AG04450 (cell line): ENCODE results near the gene SLC22A5. TPM values are rescaled to one million over a fixed set of nuclear protein-coding genes. Genes with fewer than 3 reads are reported as not detected.

Experiments used
- CTCF ChIA-PET: fragments of 300-600, 350-600 bp; formaldehyde crosslinking; extraction: SDS; loops from one replicate; lab custom pipeline; 2022; ENCODE audit warnings: antibody characterized with exemption, inconsistent platforms; lab: Charles Lee
- POLR2A ChIA-PET: fragments of 350-600 bp; formaldehyde crosslinking; extraction: SDS; loops from one replicate; lab custom pipeline; 2021; ENCODE audit warnings: antibody characterized with exemption, inconsistent platforms; lab: Yijun Ruan, JAX
- DNase-seq: peaks from one replicate; pipeline ENCODE4 v3.0.0-alpha.2; 2011; ENCODE audit warnings: low read depth, low spot score
- H3K27ac ChIP-seq: one replicate; pipeline ENCODE4 v1.5.1; 2012; ENCODE audit warnings: low read depth, low read length, control low read depth
- H3K27me3 ChIP-seq: one replicate; pipeline ENCODE4 v1.6.0; 2012; ENCODE audit warnings: low read length; ENCODE audit not compliant: control insufficient read depth, insufficient read depth
- H3K4me3 ChIP-seq: 2 replicates; pipeline ENCODE4 v1.5.1; 2011; ENCODE audit warnings: mild to moderate bottlenecking, low read depth, low read length, control low read depth
- H3K9me3 ChIP-seq: 2 replicates; pipeline ENCODE4 v1.5.1; 2012; ENCODE audit warnings: low read length; ENCODE audit not compliant: control insufficient read depth, insufficient read depth
- polyA plus RNA-seq: library from polyadenylated mRNA; depleted of rRNA; stranded (reverse); fragments of >200 nt; gene quantifications from 2 replicates; pipeline ENCODE4 v1.2.3, GENCODE V29; 2011
- TF ChIP-seq, protein P1 (sequence below): IDR thresholded peaks from 2 replicates; pipeline ENCODE4 v1.5.1; 2011; ENCODE audit warnings: low read depth, low read length, control low read depth, inconsistent platforms

Gene SLC22A5
- polyA plus RNA-seq, 1 experiment, result 6.9 TPM

GRCh38 chr5:132405646-132406045 lies 36.1 kb downstream of the SLC22A5 start:
- no peak for DNase-seq
- H3K27me3 ChIP-seq, result peaks cover 2% of the 10 kb centered on the region
- no peak overlapping the region for H3K27ac ChIP-seq
- H3K9me3 ChIP-seq, result no peaks in the 10 kb centered on the region
- ChIA-PET CTCF (interaction anchor here (1.2 kb wide), 1 partner anchor 18 kb away, joined by 3 read pairs; no protein-coding TSS in a partner anchor), POLR2A (no interaction called here)
- H3K4me3 ChIP-seq, result no peak overlapping the region
- TF ChIP-seq, protein P1, sequence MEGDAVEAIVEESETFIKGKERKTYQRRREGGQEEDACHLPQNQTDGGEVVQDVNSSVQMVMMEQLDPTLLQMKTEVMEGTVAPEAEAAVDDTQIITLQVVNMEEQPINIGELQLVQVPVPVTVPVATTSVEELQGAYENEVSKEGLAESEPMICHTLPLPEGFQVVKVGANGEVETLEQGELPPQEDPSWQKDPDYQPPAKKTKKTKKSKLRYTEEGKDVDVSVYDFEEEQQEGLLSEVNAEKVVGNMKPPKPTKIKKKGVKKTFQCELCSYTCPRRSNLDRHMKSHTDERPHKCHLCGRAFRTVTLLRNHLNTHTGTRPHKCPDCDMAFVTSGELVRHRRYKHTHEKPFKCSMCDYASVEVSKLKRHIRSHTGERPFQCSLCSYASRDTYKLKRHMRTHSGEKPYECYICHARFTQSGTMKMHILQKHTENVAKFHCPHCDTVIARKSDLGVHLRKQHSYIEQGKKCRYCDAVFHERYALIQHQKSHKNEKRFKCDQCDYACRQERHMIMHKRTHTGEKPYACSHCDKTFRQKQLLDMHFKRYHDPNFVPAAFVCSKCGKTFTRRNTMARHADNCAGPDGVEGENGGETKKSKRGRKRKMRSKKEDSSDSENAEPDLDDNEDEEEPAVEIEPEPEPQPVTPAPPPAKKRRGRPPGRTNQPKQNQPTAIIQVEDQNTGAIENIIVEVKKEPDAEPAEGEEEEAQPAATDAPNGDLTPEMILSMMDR, result no peak

DNA sequence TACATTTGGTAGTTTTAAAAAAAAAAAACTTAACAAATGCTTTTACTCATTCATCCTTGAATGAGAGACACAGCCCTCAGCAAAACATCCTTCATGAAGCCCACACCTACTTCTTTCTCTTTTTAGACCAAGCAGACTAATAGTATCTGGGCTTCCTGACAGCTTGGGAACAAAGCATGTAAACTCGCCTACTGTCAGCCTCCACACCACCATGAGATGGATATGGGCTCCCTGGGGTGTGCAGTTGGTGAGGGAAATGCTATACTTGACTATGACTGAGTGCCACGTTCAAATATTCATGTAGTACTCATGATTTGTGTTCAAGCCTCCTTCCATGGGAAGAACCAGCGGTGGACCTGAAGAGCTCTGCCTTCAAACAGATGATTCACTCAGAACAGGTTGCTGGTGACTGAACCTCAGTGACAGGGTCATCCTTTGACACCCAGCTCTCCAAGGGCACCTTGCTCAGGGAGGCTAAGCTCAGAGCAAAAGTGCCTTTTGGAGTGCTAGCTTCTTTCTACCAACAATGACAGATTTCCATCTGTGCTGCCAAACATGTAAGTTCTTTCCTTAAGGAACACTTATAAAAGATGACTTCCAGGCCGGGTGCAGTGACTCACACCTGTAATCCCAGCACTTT lies 36.8 kb downstream of the SLC22A5 start:
- TF ChIP-seq, protein P1, result no peak
- Histone ChIP-seq H3K4me3 (no peak overlapping the region), H3K9me3 (no peaks in the 10 kb centered on the region), H3K27ac (no peak overlapping the region), H3K27me3 (peaks cover 2% of the 10 kb centered on the region)
- no peak for DNase-seq
- ChIA-PET CTCF (no interaction called here), POLR2A (no interaction called here)

DNA sequence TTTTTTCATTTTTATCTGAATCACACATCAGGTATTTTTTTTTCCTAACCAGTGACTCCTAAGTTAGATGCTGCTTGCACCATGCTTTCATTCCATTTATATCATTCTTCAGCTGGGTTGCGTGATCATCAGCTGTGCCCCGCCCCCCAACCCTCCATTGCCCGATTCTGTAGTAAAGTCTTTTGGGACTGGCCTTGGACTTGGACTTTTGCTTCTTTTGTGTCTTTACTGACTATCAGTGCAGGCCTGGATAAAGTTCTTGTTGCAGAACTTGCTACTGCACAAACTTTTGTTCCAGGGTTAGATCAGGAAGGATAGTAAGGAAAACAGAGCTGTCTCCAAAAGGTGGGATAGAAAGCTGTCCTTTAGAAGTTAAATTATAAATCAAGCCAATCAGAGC lies 38.5 kb downstream of the SLC22A5 start:
- Histone ChIP-seq H3K27me3 (peaks cover 2% of the 10 kb centered on the region), H3K4me3 (no peak overlapping the region), H3K27ac (no peak overlapping the region), H3K9me3 (no peaks in the 10 kb centered on the region; the same call in 1 of the 2 replicates)
- ChIA-PET CTCF (no interaction called here), POLR2A (interaction anchor here (0.7 kb wide), 1 partner anchor 18 kb away, joined by 4 read pairs; no protein-coding TSS in a partner anchor)
- no peak for DNase-seq
- TF ChIP-seq, protein P1, result no peak

GRCh38 chr5:132408456-132408855 lies 38.9 kb downstream of the SLC22A5 start:
- no peak overlapping the region for H3K4me3 ChIP-seq
- CTCF ChIA-PET, result no interaction called here

GRCh38 chr5:132408965-132409364 lies 39.5 kb downstream of the SLC22A5 start:
- DNase-seq, result no peak
- CTCF ChIA-PET, result interaction anchor here (1.1 kb wide), 1 partner anchor 23 kb away, joined by 6 read pairs; no protein-coding TSS in a partner anchor
- Histone ChIP-seq H3K4me3 (no peak overlapping the region), H3K27me3 (peaks cover 2% of the 10 kb centered on the region), H3K27ac (no peak overlapping the region), H3K9me3 (no peaks in the 10 kb centered on the region; the same call in 1 of the 2 replicates)
- POLR2A ChIA-PET, result no interaction called here
- TF ChIP-seq, protein P1, result no peak

More at GRCh38 chr5:132408456-132408855, 38.9 kb downstream of the SLC22A5 start:
- no peaks in the 10 kb centered on the region; the same call in 1 of the 2 replicates for H3K9me3 ChIP-seq
- H3K27ac ChIP-seq, result no peak overlapping the region
- TF ChIP-seq, protein P1, result no peak
- POLR2A ChIA-PET, result interaction anchor here (0.7 kb wide), 1 partner anchor 18 kb away, joined by 4 read pairs; no protein-coding TSS in a partner anchor
- no peak for DNase-seq
- H3K27me3 ChIP-seq, result peaks cover 2% of the 10 kb centered on the region
